Right lobe of liver (tissue), 4 donors: ENCODE measurements around the gene THY1.

Experiments used
- POLR2A ChIP-seq: fragments of 450-650 bp; IDR thresholded peaks from one replicate; pipeline ENCODE4 v1.6.1; 2017; ENCODE audit warnings: antibody characterized with exemption, mild to moderate bottlenecking
- TF ChIP-seq, protein P1 (sequence below), 4 donors: fragments of 200-600 bp in 3 of 4; fragments of 450-650 bp in 1 of 4; IDR thresholded peaks; one replicate each; pipeline versions ENCODE4 v1.5.1 to v1.8.0; 2016 to 2022; ENCODE audit warnings: antibody characterized with exemption in 4 of 4, mild to moderate bottlenecking in 2 of 4
- donor health status: DM: no; HTN: no; CAD: no.
- donor health status: DM: no; HTN: no; CAD: no.
- donor health status: DM: no; HTN: yes; CAD: no.

DNA sequence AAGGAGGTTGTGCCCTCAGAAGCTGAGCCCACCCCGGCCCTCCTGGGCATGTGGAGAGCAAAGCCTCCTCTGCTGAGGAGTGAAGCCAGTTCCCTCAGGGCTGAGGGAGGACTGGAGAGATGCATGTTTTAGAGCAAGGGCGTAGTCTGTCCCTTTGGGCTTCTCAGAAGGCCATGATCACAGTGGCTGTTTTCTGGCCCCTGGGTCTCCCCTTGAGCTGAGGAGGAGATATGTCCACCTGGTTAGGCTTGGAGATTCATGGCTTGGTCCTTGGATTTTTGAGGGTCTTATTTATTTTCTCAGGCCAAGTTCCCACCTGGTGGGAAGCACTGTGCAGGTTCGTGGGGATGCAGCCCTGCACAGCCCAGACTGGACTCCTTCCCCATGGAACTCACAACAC lies 46.5 kb upstream of the THY1 start:
- TF ChIP-seq, protein P1, sequence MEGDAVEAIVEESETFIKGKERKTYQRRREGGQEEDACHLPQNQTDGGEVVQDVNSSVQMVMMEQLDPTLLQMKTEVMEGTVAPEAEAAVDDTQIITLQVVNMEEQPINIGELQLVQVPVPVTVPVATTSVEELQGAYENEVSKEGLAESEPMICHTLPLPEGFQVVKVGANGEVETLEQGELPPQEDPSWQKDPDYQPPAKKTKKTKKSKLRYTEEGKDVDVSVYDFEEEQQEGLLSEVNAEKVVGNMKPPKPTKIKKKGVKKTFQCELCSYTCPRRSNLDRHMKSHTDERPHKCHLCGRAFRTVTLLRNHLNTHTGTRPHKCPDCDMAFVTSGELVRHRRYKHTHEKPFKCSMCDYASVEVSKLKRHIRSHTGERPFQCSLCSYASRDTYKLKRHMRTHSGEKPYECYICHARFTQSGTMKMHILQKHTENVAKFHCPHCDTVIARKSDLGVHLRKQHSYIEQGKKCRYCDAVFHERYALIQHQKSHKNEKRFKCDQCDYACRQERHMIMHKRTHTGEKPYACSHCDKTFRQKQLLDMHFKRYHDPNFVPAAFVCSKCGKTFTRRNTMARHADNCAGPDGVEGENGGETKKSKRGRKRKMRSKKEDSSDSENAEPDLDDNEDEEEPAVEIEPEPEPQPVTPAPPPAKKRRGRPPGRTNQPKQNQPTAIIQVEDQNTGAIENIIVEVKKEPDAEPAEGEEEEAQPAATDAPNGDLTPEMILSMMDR (IDR thresholded peaks at IDR 0.05) = no peak
- no peak for TF ChIP-seq POLR2A
